Astrocyte (in vitro differentiated cells and primary cell): ENCODE results near the gene ASPSCR1.

Experiments used
- CTCF ChIP-seq: IDR thresholded peaks from 2 replicates; pipeline ENCODE4 v1.5.1; 2011; ENCODE audit warnings: low read depth, mild to moderate bottlenecking, inconsistent platforms, low read length, moderate library complexity; ENCODE audit not compliant: insufficient read depth
- EZH2 ChIP-seq: IDR thresholded peaks from 2 replicates; pipeline ENCODE4 v1.6.1; 2012; ENCODE audit warnings: mild to moderate bottlenecking, low read length, inconsistent platforms; ENCODE audit not compliant: insufficient read depth

- TF ChIP-seq CTCF, result no peak
- no peak for TF ChIP-seq EZH2
Observed at GRCh38 chr17:82017612-82018151, 40.3 kb downstream of the ASPSCR1 start.
